HT1080 (cell line): ENCODE measurements around the gene ARMC5. TPM values are rescaled to one million over a fixed set of nuclear protein-coding genes. Genes with fewer than 3 reads are reported as not detected.
"Not testable (repeated sequence)": the region's sequence is repeated elsewhere in the genome, so short reads cannot be mapped to it uniquely, and the experiment has no call there.

Experiments used
- DNase-seq: peaks from one replicate; pipeline ENCODE4 v3.0.0-alpha.2; 2015; ENCODE audit warnings: low read depth
- total RNA-seq: library from RNA; depleted of rRNA; stranded (reverse); fragments of >200 nt; shearing (Covaris generic); gene quantifications from 2 replicates; pipeline ENCODE4 v1.2.3, GENCODE V29; 2014

Gene ARMC5
- total RNA-seq, 1 experiment from 2014 or later: 19.8 TPM

DNA sequence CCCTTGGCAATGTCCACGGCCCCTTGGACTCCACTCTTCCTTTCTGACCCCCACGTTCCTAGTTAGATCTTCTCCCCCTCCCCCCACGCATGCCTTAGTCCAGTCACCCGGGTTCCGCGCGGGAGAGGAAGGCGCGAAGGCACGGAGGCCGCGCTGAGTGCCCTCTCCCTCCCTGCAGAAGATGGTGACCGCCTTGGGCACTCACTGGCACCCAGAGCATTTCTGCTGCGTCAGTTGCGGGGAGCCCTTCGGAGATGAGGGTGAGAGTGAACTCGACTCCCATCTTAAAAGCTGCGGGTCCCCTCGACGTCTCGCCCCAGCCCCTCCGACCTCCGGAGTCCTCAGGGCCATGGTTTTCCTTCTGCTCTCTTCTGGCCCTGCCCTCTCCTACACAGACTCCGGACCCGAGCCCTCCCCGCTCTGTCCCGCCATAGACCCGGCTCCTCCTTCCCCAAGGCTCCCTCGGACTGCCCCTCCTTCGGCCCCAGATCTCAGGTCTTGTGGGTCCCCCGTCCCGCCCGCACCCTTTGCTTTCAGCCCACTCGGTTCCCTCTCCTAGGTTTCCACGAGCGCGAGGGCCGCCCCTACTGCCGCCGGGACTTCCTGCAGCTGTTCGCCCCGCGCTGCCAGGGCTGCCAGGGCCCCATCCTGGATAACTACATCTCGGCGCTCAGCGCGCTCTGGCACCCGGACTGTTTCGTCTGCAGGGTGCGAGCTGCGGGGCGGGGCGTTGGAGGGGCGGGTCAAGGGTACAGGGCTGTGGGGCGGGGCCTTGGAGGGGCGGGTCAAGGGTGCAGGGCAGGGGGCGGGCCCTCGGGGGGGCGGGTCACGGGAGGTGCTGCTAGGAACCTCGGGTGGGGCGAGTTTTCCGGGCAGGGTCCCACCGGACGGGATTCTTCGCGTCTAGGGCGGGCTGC lies 17.3 kb downstream of the ARMC5 start:
- no peak for DNase-seq

DNA sequence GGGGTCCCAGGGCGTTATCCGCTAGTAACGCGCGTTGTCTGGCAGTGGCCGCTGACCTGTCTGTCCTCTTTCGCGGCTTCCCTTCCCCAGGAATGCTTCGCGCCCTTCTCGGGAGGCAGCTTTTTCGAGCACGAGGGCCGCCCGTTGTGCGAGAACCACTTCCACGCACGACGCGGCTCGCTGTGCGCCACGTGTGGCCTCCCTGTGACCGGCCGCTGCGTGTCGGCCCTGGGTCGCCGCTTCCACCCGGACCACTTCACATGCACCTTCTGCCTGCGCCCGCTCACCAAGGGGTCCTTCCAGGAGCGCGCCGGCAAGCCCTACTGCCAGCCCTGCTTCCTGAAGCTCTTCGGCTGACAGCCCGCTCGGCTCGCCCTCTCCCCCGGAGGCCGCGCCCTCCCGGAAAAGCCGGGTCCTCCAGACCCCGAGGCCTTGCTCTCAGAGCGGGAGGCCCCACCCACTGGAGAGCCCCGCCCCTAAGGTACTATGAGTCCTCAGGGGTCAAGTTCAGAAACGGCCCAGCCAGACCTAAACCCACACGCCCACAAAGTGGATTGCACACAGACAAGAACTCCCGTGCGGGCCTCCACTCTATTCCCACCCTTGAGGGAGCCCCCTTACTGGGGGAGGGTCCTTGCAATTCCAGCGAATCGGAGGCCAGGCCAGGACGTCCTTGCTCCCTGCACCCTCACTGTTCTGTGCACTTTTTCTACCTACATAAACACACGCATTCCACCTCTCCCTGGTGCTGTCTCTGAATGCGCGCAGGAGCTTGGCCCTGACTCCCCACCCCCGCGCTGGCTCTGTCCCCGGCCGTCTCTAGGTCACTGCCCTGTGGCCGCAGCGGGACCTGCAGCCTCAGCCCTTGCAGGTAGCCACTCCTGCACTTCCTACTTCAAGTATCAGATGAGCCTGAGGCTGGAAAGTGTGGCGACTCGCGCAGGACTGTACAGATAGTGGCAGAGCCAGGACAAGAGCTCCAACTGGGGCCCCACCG lies 18.2 kb downstream of the ARMC5 start:
- no peak for DNase-seq

DNA sequence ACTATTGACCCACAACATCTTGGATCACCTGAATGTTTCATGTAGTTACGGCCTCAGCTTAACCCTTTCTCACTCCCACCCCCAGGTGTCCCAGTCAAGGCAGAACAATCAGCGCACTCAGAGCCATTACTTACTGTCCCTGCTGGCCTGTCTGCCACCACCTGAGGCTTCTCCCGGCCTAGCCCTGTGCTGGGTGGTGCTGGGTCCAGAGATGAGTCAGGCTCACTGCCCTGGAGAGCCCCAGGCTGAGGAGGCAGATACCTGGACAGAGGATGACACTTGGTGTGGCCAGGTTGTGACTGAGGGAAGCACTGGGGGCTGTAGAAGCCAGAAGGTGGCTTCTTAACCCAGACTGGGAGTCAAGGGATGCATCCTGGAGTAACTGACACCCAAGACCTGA lies 19.7 kb downstream of the ARMC5 start:
- DNase-seq: no peak

DNA sequence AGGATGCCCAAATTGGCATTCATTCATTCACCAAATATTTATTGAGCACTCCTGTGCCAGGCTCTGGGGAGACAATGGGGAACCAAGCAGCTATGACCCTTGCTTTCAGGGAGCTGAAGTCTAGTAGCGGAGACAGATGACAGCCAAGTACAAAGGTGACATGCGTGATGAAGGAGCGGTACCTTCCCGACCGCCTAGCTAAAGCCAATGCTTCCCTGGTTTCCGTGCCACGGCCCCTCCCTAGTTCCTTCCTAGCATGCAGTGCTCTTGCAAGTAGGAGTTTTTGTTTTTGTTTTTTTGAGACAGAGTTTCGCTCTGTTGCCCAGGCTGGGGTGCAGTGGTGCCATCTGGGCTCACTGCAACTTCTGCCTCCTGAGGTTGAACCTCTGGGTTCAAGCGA lies 20.4 kb downstream of the ARMC5 start:
- DNase-seq: no peak

DNA sequence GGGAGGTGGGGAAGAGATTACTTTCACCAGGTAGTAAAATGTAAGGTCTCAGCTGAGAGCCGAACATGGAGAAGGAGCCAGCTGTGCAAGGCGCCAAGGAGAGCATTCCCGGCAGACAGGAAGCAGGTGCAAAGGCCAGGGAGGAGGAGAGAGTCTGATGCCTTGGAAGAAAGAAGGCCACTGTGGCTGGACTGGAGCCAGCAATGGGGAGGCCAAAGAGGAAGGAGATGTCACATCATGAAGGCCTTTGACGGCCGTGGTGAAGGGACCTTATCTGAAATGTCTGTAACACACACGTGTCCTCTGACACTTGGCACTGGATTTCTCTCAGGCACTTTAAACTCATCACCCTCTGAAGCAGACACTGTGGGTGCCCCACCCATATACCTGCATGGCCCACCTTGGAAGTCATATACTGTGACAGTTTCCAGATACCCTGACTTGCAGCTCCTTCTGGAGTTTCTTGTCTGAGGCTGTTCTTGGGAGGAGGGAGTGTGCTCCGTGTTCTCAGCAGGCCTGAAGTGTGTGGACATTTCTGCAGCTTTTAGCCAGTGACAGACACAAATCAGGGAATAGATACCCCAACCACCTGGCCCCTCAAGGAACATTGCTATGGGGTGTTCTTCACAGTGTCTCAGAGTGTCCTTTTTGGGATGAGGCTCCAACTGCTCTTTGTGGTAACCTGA lies 21.7 kb downstream of the ARMC5 start:
- DNase-seq: peak; percentile 5

DNA sequence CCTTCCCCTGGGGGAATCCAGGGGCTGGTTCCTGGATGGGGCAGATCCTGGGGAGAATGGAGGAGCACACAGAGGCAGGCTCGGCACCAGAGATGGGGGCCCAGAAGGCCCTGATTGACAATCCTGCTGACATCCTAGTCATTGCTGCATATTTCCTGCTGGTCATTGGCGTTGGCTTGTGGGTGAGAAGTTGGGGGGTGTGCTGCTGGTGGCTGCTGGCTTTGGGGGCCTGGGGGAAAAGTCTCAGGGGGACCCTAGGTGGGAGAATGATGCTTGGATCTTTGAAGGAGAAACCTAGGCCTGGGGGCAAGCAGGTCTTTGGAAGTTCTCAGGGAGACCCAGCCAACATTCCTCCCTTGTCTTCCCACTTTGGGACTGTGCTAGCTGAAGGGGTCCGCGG lies 23.8 kb downstream of the ARMC5 start, which contains the start of gene SLC5A2:
Gene SLC5A2 (plus strand): TSS at position 43 of the 400 bp plus-strand sequence. CDS start 14 bp downstream, at position 57.
- no peak for DNase-seq

DNA sequence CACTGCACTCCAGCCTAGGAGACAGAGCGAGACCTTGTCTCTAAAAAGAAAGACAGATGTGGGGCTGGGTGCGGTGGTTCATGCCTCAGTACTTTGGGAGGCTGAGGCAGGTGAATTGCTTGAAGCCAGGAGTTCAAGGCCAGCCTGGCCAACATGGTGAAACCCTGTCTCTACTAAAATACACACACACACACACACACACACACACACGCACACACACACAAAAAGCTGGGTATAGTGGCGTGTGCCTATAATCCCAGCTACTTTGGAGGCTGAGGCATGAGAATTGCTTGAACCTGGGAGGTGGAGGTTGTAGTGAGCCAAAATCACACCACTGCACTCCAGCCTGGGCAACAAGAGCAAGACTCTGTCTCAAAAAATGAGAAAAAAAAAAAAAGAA lies 24.7 kb downstream of the ARMC5 start:
- DNase-seq: not testable (repeated sequence)

DNA sequence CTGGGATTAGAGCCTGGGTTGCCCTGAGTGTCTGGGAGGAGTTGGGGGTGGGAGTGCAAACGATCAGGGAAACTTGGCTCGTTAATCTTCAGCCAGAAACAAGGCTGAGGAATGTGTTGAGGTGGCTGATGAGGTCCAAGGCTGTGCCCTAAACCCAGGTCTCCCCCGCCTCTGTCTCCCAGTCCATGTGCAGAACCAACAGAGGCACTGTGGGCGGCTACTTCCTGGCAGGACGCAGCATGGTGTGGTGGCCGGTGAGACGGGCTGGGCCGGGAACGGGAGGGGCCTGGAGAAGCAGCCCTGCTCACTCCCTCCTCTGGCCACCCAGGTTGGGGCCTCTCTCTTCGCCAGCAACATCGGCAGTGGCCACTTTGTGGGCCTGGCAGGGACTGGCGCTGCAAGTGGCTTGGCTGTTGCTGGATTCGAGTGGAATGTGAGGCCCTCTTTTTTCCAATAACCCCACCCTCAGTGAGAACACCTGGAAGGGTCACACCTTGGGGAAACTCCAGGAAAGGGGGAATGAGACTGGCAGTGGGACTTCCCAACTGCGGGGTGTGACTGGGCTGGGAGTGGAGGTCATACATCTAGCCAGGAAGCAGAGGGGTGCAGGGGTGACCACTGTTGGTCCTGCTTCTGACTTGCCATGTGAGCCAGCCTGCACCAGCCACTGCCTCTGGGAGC lies 25.3 kb downstream of the ARMC5 start:
- peak; percentile 14 for DNase-seq

DNA sequence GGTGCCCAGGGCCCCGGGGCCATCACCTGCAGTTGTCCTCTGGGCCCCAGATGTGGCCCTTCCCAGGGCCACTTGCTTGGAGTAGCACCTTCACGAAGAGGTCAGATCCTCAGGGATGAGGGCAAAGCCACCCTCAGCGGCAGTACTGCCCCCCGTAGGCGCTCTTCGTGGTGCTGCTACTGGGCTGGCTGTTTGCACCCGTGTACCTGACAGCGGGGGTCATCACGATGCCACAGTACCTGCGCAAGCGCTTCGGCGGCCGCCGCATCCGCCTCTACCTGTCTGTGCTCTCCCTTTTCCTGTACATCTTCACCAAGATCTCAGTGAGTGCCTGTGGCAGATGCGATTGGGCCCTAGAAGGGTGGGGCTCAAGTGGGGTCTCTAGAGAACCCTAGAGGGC lies 26.3 kb downstream of the ARMC5 start:
- no peak for DNase-seq

DNA sequence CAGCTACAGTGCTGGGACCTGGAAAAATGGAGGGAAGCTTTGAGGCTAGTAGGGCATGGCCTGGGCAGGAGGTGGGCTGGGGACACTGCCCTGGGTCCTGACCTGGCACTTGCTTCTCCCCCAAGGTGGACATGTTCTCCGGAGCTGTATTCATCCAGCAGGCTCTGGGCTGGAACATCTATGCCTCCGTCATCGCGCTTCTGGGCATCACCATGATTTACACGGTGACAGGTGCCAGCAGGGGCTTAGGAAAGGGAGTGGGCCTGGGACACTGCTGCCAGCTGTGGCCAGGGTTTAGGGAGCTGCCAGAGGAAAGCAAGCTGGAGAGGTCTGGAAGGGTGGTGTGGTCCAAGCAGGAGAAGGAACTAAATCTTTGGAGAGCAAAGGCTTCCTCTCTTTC lies 26.7 kb downstream of the ARMC5 start:
- DNase-seq: no peak

DNA sequence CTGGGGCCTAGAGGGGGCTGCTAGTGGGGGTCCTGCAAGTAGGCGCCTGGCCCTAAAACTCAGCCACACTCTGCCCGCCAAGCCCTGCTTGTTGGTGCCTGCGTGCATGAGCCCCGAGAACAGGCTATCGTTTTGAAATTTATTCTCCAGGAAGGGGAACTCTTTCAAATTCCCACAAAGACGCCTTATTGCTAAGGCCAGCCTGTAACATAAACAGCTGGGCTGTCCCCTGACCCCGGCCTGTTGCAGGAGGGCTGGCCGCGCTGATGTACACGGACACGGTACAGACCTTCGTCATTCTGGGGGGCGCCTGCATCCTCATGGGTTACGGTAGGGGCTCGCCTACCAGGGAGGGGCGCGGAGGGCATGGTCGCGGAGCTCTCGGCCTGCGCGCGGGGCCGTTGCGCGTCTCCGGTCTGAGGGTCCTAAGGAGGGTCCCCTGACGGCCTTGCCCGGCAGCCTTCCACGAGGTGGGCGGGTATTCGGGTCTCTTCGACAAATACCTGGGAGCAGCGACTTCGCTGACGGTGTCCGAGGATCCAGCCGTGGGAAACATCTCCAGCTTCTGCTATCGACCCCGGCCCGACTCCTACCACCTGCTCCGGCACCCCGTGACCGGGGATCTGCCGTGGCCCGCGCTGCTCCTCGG lies 27.9 kb downstream of the ARMC5 start:
- DNase-seq: no peak

DNA sequence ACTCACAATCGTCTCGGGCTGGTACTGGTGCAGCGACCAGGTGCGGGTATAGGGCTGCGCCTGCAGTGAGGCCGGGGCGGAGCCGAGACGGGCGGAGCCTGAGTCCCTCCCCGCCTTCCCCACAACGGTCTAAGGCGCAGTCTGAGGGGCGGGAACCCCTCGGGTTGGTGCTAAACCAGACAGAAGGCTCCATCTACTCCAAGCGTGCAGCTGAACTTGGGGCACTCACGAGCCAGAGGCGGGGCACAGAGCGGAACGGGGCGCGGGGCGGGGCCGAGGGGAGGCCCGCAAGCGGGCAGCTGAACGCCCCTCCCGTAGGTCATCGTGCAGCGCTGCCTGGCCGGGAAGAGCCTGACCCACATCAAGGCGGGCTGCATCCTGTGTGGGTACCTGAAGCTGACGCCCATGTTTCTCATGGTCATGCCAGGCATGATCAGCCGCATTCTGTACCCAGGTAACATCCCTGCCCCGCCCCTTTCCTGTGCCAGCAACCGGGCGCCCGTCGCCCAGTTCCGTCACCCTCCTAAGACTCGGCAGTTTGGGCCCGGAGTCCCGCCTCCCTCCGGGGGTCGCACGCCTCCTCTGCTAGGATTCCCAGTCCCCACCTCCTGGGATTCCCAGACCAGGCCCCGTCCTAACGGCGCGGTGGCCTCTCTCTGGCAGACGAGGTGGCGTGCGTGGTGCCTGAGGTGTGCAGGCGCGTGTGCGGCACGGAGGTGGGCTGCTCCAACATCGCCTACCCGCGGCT lies 28.6 kb downstream of the ARMC5 start:
- DNase-seq: no peak

DNA sequence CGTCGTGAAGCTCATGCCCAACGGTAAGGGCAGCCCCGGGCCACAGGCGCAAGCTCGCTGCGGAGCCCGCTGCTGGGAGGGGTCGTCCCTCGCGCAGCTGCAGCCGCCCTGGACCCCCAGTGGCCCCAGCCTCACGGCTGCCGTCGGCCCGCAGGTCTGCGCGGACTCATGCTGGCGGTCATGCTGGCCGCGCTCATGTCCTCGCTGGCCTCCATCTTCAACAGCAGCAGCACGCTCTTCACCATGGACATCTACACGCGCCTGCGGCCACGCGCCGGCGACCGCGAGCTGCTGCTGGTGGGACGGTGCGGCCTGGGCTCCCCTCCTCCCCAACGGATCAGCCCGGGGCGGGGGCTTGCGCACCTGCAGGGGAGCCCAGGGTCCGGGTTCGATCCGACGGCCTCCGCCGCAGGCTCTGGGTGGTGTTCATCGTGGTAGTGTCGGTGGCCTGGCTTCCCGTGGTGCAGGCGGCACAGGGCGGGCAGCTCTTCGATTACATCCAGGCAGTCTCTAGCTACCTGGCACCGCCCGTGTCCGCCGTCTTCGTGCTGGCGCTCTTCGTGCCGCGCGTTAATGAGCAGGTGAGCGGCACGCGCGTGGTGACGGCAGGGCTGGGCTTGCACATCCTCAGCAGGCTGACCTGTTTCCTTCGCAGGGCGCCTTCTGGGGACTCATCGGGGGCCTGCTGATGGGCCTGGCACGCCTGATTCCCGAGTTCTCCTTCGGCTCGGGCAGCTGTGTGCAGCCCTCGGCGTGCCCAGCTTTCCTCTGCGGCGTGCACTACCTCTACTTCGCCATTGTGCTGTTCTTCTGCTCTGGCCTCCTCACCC lies 29.4 kb downstream of the ARMC5 start:
- no peak for DNase-seq

DNA sequence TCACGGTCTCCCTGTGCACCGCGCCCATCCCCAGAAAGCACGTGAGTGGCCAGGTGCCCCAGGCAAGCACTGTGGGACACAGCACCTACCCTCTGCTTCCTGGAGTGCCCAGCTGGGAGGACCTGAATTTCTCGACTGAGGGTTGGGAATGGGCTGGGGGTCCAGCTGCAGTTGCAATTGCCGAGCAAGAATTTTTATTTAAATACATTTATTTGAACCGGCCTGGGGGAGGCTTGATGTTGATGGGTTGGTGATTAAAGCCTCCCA lies 29.9 kb downstream of the ARMC5 start:
- no peak for DNase-seq

DNA sequence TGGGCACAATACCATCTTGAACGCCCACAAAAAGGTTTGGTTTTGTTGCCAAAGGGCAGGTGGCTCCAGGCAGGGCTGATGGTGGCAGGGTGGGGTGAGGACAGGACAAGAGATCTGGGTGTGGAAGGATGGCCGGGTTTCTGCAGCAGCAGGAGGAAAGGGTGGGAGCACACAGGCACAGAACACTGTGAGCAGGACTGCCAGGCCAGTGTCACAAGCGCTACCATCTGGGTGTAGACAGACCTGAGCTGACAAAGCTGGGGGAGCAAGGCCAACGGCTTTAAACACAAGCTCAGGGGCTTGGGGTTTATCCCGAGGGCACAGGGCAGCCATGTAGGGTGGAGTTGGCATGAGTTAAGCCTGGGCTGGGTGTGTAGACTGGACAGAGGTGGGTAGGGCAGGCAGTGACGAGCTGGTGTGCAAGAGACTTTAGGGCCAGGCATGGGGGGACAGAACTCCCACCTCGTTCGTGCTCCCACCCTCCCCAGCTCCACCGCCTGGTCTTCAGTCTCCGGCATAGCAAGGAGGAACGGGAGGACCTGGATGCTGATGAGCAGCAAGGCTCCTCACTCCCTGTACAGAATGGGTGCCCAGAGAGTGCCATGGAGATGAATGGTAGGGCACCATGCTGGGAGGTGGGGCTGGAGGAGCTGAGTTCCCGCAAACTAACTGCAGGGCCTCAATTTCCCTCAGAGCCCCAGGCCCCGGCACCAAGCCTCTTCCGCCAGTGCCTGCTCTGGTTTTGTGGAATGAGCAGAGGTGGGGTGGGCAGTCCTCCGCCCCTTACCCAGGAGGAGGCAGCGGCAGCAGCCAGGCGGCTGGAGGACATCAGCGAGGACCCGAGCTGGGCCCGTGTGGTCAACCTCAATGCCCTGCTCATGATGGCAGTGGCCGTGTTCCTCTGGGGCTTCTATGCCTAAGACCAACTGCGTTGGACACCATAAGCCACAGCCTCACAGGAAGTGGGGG lies 30.6 kb downstream of the ARMC5 start:
- DNase-seq: no peak

DNA sequence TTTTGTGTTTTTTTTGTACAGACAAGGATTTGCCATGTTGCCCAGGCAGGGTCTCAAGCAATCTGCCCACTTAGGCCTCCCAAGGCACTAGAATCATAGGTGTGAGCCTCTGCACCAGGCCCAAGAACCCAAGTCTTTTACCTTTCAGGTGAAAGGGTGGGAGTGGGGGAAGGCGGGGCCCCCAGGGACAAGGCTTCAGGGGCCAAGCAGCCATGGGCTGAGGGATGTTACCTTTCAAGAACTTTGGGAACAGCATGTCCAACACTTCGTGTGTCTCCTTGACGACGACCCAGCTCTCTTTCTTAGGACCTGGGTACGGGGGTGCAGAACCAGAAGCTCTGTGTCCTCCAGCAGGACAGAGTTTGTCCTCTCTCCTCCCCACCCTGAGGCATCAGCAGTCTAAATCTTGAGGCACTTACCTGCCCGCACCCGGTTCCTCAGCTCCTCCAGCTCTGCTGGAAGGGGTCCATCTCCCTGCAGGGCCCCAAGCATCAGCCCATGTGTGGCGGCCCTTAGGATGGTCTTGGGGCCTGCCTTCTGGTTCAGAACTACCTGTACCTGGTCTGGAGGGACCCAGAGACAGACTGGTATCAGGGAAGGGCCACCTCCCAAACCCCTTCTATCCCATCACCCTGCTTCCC lies 32.6 kb downstream of the ARMC5 start:
- no peak for DNase-seq

DNA sequence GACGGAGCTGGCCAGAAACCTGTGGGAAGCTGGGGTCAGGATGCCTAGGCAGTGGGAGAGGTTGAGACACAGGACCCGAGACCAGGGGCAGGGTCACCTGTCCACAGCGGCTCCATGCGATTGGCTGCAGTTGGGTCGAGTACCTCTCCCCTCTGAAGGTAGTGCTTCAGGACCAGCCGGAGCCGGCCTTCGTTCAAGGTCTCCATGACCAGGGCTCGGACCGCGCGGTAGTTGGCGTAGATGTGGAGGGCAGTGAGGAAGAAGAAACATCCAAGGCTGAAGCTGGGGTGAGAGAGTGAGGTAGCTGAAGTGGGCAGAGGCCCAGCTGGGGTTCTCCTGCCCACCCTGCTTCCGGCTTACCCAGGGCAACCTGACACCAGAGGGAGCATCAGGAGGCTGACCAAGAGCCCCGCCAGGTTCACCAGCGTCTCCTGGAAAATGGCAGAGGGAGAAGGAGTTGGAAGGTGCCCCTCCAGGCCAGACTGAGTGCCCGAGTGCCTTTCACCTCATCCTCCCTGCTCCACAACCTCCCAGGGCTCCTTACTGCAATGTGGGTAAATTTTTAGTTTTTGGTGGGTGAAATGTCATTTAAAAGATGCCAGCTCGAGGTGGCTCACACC lies 34.3 kb downstream of the ARMC5 start:
- no peak for DNase-seq
